Activated T-helper 1 cell treated with anti-CD3 and anti-CD28 coated beads, Interleukin-12 subunit alpha, Interleukin-12 subunit beta, Interleukin-2, Interleukin-4 antibody, amounts not matched to agents 30 ng/mL and 10 ng/mL and 1 ng/mL, durations not matched to agents 14 hours and 24 hours and 36 hours (primary cell): ENCODE data around the gene RFTN1. TPM values are rescaled to one million over a fixed set of nuclear protein-coding genes. Genes with fewer than 3 reads are reported as not detected.
A peak's percentile ranks its signal among the peaks of the same experiment; 100 is the strongest.

Experiments used
- DNase-seq: peaks from one replicate; pipeline ENCODE4 v3.0.0; 2021; ENCODE audit warnings: low spot score
- H3K27ac Mint-ChIP-seq: one replicate; pipeline ENCODE4 v1.8.0; 2021; ENCODE audit warnings: mild to moderate bottlenecking, mixed read lengths
- H3K27me3 Mint-ChIP-seq: one replicate; pipeline ENCODE4 v1.8.0; 2022; ENCODE audit warnings: mild to moderate bottlenecking, moderate library complexity, mixed read lengths; ENCODE audit not compliant: insufficient read depth
- H3K36me3 Mint-ChIP-seq: one replicate; pipeline ENCODE4 v1.8.0; 2021; ENCODE audit warnings: low read depth, mixed read lengths
- H3K4me1 Mint-ChIP-seq: one replicate; pipeline ENCODE4 v1.8.0; 2021; ENCODE audit warnings: low read depth, mixed read lengths
- H3K4me3 Mint-ChIP-seq: one replicate; pipeline ENCODE4 v1.8.0; 2021; ENCODE audit warnings: mild to moderate bottlenecking, moderate library complexity, mixed read lengths
- H3K9me3 Mint-ChIP-seq: one replicate; pipeline ENCODE4 v1.8.0; 2021; ENCODE audit warnings: mixed read lengths
- intact Hi-C: fragments of 100-400 bp; cut with micrococcal nuclease; formaldehyde crosslinking; loops from one replicate; pipeline ENCODE4 v1.15.1; 2024
- total RNA-seq: library from RNA; stranded (reverse); gene quantifications from 2 replicates; pipeline ENCODE4 v1.2.3, GENCODE V29; 2022

Gene RFTN1
- total RNA-seq, 1 donor from 2014 or later, result 97.8 TPM

DNA sequence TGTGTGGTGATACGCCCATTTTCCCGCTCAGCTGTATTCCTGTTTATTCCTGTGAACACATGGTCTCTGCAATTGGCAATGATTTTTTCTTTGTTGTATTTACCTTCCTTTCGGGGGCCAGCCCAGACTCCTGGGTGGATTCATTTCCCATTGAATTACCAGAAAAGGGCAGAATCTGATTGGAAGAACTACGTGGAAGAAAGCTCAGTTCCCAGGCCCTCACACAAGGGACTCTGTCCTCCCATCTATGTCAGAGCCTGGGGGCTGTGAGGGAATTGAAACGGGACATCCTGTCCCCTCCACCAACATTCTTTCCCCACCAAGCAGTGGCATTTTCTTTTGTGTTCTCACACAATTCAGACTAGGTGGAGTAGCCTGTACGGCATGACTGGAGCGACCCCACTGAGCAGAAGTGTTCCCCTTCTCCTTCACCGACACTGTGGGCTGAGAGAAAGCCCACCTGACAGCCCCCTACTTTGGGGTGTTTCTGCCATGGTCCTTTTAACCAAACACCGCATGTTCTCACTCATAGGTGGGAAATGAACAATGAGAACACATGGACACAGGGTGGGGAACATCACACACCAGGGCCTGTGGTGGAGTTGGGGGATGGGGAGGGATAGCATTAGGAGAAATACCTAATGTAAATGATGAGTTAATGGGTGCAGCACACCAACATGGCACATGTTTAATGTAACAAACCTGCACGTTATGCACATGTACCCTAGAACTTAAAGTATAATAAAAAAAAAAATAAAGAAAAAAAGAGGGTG lies 32.1 kb upstream of the RFTN1 start:
- intact Hi-C loops, result no loop called here

DNA sequence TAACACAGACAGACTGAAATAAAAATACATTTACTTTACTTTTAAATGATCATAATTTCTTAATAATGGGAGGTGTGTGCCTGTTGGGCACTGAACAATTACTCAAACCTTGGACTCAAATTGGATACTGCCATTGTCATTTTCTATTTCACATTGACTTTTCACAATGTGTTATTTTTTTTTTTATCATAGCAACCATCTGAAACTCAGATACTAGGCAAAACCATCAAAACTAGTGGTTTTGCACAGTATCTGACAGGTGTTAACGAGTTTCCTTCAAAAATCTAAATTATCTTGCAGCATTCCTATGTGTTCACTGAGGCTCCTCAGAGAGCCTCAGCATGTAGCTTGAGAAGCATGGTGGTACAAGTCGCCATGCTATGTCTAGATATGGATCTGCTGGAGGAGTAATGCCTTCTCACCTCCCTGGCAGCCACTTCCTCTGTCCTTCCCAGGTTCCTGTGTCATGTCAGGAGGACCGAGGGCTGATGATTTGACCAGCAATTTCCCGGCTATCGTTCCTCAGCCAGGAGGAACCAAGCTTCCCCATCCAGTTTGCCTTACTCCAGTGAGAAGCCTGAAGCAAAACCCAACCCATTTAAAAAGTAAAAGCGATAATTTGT lies 29.9 kb upstream of the RFTN1 start:
- DNase-seq, result no peak
- Mint-ChIP-seq H3K27me3 (peaks cover 20% of the 10 kb centered on the region), H3K9me3 (no peaks in the 10 kb centered on the region), H3K27ac (no peak overlapping the region), H3K36me3 (no peaks in the 10 kb centered on the region), H3K4me3 (no peak overlapping the region), H3K4me1 (peaks cover 25% of the 10 kb centered on the region)
- intact Hi-C loops, result no loop called here

More for the DNA sequence above, 32.1 kb upstream of the RFTN1 start:
- H3K27ac Mint-ChIP-seq, result no peak overlapping the region
- no peaks in the 10 kb centered on the region for H3K9me3 Mint-ChIP-seq
- no peak overlapping the region for H3K4me3 Mint-ChIP-seq
- H3K27me3 Mint-ChIP-seq, result peaks cover 11% of the 10 kb centered on the region
- DNase-seq, result no peak
- H3K36me3 Mint-ChIP-seq, result no peaks in the 10 kb centered on the region
- H3K4me1 Mint-ChIP-seq, result peaks cover 30% of the 10 kb centered on the region

DNA sequence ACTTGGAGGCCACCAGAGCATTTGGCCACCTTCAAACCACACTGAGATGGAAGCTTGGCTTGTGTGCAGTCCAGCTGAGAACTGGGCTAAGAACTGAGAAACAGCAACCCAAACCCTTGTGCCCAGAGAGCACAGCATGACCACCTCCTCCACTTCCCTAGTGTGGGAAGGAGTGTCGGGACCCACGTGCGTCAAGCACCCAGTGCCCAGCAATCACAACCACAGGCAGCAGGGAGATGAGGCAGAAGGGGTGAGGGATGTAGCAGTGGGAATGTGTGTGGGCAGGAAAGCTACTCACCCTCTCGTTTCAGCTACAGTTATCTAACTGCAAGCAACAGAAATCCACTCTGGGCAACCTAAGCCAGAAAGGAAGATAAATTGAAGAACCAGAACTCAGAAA lies 25.0 kb upstream of the RFTN1 start:
- intact Hi-C loops, result no loop called here
- H3K27ac Mint-ChIP-seq, result no peak overlapping the region
- no peaks in the 10 kb centered on the region for H3K36me3 Mint-ChIP-seq
- no peak for DNase-seq
- H3K4me3 Mint-ChIP-seq, result no peak overlapping the region
- peaks cover 7% of the 10 kb centered on the region for H3K4me1 Mint-ChIP-seq
- peaks cover 33% of the 10 kb centered on the region for H3K27me3 Mint-ChIP-seq
- H3K9me3 Mint-ChIP-seq, result no peaks in the 10 kb centered on the region

DNA sequence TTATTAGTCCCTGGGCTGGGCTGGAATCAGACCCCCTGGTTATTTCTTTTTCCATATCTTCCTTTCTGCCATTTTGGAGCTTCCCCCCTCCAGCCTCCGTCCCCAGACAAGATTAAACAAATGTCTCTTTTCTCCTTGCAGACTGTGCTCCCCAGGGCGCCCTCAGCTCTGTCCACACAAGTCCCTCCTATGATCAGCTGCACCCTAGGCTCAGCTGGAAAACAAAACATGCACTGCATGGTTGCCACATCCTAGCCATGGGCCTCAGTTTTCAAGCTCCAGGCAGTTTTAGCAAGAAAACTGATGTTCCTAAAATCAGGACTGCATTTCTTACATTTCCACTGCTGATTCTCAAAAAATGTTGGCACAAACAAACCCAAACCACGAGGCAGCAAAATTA lies 23.5 kb upstream of the RFTN1 start:
- H3K4me1 Mint-ChIP-seq, result peaks cover 7% of the 10 kb centered on the region
- peaks cover 32% of the 10 kb centered on the region for H3K27me3 Mint-ChIP-seq
- no peak for DNase-seq
- H3K27ac Mint-ChIP-seq, result no peak overlapping the region
- H3K36me3 Mint-ChIP-seq, result no peaks in the 10 kb centered on the region
- no peaks in the 10 kb centered on the region for H3K9me3 Mint-ChIP-seq
- intact Hi-C loops, result no loop called here
- no peak overlapping the region for H3K4me3 Mint-ChIP-seq

DNA sequence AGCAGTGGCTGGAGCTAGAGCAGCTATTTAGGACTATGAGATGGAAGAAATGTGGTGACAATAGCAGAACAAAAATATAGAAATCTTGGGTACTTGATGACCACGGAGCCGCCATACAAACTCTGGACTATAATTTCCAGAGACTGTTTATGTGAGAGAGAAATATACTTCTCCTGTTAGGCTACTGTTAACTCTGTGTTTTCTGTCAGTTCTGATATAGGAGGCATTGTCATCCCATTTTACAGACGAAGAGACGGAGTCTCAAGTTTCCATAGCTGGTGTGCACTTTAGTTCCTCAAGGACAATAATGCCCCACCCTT lies 22.8 kb upstream of the RFTN1 start:
- no peak overlapping the region for H3K4me3 Mint-ChIP-seq
- no peaks in the 10 kb centered on the region for H3K9me3 Mint-ChIP-seq
- DNase-seq, result no peak
- no peaks in the 10 kb centered on the region for H3K36me3 Mint-ChIP-seq
- peaks cover 30% of the 10 kb centered on the region for H3K27me3 Mint-ChIP-seq
- H3K4me1 Mint-ChIP-seq, result peaks cover 7% of the 10 kb centered on the region
- intact Hi-C loops, result no loop called here
- no peak overlapping the region for H3K27ac Mint-ChIP-seq

DNA sequence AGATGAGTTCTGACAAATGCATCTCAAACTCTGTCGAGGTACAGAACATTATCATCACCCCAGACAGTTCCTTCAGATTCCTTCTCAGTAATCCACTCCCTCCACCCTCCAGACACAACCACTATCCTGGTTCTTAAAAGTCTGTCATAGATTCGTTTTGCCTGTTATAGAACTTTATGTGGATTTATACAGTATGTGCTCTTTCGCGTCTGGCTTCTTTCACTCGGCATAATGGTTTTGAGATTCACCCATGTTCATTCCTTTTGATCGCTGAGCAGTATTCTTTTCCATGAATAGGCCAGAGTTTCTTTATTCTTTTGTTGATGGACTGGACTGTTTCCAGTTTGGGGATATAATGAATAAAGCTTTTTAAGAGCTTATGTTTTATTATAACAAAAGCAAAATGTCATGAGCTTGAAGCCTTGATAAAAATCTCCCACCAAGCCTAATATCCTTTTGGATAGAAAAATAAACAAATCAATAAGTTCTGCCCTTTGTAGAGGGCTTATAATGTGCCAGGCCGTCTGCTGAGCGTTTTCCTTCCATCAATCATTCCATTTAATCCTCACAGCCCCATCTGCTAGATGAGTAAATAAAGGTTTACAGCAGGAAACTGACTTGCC lies 21.3 kb upstream of the RFTN1 start:
- H3K4me3 Mint-ChIP-seq, result no peak overlapping the region
- no peaks in the 10 kb centered on the region for H3K9me3 Mint-ChIP-seq
- peaks cover 9% of the 10 kb centered on the region for H3K4me1 Mint-ChIP-seq
- DNase-seq, result no peak
- intact Hi-C loops, result no loop called here
- H3K36me3 Mint-ChIP-seq, result no peaks in the 10 kb centered on the region
- H3K27ac Mint-ChIP-seq, result no peak overlapping the region
- peaks cover 26% of the 10 kb centered on the region for H3K27me3 Mint-ChIP-seq

DNA sequence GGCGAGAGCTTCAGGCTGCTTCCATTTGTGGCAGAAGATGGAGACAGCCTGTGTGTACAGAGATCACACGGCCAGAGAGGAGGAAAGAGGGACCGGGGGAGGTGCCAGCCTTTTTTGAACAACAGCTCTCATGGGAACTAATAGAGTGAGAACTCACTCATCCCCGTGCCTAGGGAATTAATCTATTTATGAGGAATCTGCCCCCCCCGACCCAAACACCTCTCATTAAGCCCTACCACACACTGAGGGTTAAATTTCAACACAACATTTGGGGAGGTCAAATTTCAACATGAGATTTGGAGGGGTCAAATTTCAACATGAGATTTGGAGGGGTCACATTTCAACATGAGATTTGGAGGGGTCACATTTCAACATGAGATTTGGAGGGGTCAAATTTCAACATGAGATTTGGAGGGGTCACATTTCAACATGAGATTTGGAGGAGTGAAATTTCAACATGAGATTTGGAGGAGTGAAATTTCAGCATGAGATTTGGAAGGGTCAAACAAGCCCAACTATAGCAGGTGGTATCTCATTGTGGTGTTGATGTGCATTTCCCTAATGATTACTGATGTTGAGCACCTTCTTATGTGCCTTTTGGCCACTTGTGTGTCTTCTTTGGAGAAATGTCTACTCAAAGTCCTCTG lies 20.6 kb upstream of the RFTN1 start:
- H3K4me1 Mint-ChIP-seq, result peaks cover 16% of the 10 kb centered on the region
- no peak overlapping the region for H3K4me3 Mint-ChIP-seq
- H3K9me3 Mint-ChIP-seq, result no peaks in the 10 kb centered on the region
- intact Hi-C loops, result no loop called here
- DNase-seq, result no peak
- peaks cover 26% of the 10 kb centered on the region for H3K27me3 Mint-ChIP-seq
- H3K27ac Mint-ChIP-seq, result no peak overlapping the region
- no peaks in the 10 kb centered on the region for H3K36me3 Mint-ChIP-seq

DNA sequence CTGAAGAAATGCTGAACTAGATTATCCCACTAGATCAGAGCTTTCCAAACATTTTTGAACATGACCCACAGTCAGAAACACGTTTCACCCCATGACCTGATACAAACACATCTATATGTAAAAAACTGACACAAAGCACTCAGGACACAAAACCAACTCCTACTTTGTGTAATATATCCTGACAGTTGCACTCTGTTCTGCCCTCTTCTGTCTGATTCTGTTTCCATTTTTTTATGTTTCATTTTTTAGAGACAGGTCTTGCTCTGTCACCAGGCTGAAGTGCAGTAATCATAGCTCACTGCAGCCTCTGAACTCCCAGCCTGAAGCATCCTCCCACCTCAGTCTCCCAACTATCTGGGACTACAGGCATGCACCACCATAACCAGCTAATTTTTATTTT lies 15.8 kb upstream of the RFTN1 start:
- peaks cover 6% of the 10 kb centered on the region for H3K36me3 Mint-ChIP-seq
- no peak for DNase-seq
- H3K4me3 Mint-ChIP-seq, result no peak overlapping the region
- peaks cover 19% of the 10 kb centered on the region for H3K9me3 Mint-ChIP-seq
- intact Hi-C loops, result no loop called here
- no peak overlapping the region for H3K27ac Mint-ChIP-seq
- H3K4me1 Mint-ChIP-seq, result peaks cover 25% of the 10 kb centered on the region
- H3K27me3 Mint-ChIP-seq, result peaks cover 3% of the 10 kb centered on the region

DNA sequence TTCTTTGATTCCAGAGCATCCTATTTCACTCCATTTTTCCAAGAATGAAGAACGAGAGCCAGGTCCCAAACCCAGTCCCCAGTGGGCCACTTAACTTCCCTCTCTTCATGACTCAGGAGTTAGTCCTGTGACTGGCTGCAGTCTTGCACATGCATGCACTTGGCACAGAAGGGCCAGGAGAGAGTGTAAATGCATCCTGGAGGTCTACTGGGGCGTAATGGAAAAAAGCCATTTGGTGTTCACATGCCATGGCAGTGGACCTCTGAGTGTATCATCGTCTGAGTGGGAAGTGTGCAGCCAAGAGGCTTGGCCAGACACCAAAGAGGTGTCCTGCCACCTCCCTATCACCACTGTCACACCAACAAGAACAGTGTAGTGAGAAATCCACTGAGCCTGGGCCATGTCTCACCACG lies 15.1 kb upstream of the RFTN1 start:
- H3K36me3 Mint-ChIP-seq, result peaks cover 6% of the 10 kb centered on the region
- intact Hi-C loops, result no loop called here
- no peak for DNase-seq

DNA sequence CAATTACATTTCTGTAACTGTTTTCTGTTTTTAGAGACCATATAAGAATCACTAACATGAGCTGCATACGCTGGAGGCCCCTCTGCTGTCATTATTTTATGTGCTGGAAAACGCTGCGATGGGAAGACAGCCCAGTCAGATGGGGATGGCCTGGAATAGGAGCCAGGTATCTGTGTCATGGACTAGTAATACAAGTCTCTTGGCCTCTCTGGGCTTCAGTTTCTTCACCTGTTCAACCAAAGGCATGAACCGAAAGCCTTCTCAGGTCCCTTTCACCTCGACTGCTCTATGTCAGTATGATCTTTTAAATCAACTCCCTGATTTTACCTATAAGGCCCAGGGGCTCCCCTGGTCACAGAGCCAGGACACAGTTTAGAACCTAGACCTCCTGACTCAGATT lies 14.6 kb upstream of the RFTN1 start:
- peaks cover 2% of the 10 kb centered on the region for H3K27me3 Mint-ChIP-seq
- intact Hi-C loops, result no loop called here
- no peak overlapping the region for H3K4me3 Mint-ChIP-seq
- peaks cover 30% of the 10 kb centered on the region for H3K4me1 Mint-ChIP-seq
- peaks cover 10% of the 10 kb centered on the region for H3K36me3 Mint-ChIP-seq
- no peak for DNase-seq
- H3K9me3 Mint-ChIP-seq, result peaks cover 30% of the 10 kb centered on the region
- H3K27ac Mint-ChIP-seq, result peak overlapping the region; percentile 10

More for the DNA sequence above, 15.1 kb upstream of the RFTN1 start:
- H3K4me1 Mint-ChIP-seq, result peaks cover 25% of the 10 kb centered on the region
- H3K4me3 Mint-ChIP-seq, result no peak overlapping the region
- peak overlapping the region; percentile 10 for H3K27ac Mint-ChIP-seq
- H3K9me3 Mint-ChIP-seq, result peaks cover 26% of the 10 kb centered on the region
- peaks cover 3% of the 10 kb centered on the region for H3K27me3 Mint-ChIP-seq

DNA sequence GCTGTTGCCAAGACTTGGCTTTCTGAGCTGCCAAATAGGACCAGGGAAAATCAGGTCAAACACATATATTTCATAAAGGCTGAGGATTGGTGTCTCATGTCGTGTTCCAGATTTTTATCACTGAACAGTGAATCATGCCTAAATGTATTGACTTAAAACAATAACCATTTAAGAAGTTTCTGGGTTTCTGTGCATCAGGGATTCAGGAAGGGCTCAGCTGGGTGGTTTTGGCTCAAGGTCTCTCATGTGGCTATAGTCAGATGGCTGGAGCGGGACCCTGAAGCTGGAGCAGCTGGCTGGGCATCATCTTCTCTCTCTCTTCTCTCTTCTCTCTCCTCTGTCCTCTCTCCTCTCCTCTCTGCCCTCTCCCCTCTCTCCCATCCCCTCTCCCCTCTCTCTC lies 10.7 kb upstream of the RFTN1 start:
- Mint-ChIP-seq H3K27me3 (no peaks in the 10 kb centered on the region), H3K9me3 (peaks cover 42% of the 10 kb centered on the region), H3K27ac (no peak overlapping the region), H3K36me3 (peaks cover 14% of the 10 kb centered on the region), H3K4me3 (no peak overlapping the region), H3K4me1 (peaks cover 59% of the 10 kb centered on the region)
- intact Hi-C loops, result no loop called here
- no peak for DNase-seq

DNA sequence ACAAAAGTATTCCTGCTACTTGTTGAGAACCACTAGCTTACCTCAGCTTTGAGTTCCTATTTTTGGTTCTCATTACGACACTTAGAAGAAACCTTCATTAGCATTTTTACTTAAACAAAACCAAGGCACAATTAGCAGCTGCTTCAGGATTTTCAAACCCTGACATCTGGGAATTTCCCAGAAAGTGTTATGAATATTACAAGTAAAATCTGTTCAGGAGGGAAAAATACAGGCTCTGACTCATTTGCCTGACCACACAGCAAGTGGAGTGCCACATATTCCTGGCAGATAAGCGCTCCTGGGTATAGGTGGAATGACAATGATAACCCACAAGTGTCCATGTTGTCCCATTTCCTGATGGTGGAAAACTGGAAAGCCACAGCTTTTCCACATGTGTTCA lies 10.3 kb upstream of the RFTN1 start:
- intact Hi-C loops, result no loop called here
- Mint-ChIP-seq H3K27me3 (no peaks in the 10 kb centered on the region), H3K36me3 (peaks cover 16% of the 10 kb centered on the region), H3K4me1 (peaks cover 59% of the 10 kb centered on the region), H3K4me3 (no peak overlapping the region), H3K9me3 (peaks cover 45% of the 10 kb centered on the region), H3K27ac (no peak overlapping the region)
- DNase-seq, result no peak

DNA sequence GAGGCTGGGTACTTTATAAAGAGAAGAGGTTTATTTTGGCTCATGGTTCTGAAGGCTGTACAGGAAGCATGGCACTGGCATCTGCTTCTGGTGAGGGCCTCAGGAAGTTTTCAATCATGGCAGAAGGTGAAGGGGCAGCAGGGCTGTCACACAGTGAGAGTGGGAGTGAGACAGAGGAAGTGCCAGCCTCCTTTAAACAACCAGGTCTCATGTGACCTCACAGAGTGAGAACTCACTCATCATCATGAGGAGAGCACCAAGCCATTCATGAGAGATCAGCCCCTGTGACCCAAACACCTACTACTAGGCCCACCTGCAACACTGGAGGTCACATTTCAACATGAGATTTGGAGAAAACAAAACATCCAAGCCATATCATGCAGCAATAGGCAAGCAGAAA lies 9.3 kb upstream of the RFTN1 start:
- Mint-ChIP-seq H3K4me1 (peaks cover 60% of the 10 kb centered on the region), H3K27me3 (no peaks in the 10 kb centered on the region), H3K9me3 (peaks cover 54% of the 10 kb centered on the region), H3K36me3 (peaks cover 17% of the 10 kb centered on the region), H3K27ac (no peak overlapping the region), H3K4me3 (no peak overlapping the region)
- intact Hi-C loops, result no loop called here
- no peak for DNase-seq
